Measurements from ENCODE around the gene ABHD16A.

ABHD16A gene

DNA sequence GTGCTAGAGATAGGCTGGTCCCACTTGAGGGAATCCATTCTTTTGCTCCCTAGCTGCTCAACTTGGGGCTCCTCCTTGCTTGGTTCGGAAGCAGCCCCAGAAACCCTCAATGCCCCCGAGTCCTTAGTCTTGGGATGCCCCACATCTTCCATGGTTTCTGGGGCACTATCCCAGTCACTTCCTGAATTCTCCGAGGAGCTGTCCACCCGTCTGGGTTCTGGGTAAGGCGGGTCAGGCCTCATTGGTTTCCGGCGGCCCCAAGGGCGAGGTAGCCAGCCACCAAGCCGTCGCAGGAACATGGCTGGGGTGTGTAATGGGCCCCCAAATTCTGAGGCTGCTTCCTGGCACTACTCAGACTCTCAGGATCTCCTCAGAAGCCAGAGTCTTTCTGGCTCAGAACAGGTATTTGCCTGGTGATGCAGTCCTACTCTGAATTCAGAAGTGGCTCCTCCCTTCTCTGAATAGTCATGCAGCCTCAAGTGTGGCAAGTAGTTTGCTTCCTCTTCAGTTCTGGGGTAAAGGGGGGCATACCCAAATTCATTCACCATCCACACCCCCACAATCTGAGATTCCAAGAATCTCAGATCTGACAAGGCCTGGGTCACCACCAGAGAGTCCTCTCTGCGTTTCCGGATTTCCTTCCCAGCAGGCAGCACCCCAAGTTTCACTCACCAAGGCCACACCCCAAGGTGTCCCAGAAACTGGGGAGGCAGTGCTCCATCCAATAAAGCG lies 43.3 kb downstream of the ABHD16A start:
- no peak for TF ChIP-seq GATA2 (IDR thresholded peaks at IDR 0.05; ENCODE audit: low read depth, low read length)
- no peak for TF ChIP-seq GATA3 (IDR thresholded peaks at IDR 0.05; ENCODE audit: low read depth, low read length)

DNA sequence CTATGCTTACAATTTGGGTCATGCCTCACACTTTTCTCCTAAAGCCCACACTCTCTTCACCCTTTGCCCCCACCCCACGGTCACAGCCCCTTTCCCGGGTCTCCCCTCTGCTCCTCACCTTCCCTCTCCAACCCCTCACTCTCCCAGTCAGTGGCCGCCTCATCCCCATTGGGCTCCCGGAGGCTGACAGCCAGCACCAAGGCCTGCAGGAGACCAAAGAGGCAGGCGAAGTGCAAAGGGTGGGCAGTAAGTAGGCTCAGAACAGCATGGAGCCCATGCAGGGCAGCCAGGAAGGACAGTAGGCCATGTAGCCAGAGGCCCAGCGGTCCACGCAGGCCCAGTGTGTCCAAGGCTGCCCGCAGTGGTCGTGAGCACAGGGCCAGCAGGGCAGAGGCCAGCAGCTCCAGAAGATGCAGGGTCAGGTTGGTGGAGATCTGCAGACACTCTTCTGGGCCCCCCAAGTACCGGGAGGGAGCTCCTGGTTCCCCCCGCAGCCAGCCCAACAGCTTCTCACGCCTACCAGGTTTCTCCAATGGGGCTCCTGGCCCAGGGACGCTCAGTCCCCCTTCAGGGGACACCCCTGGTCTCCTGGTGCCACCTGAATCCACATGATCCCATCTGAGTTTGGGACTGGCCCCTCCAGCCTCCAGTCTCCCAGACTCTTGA lies 44.0 kb downstream of the ABHD16A start:
- TF ChIP-seq GATA3 (IDR thresholded peaks at IDR 0.05; ENCODE audit: low read depth, low read length) (no peak), GATA2 (IDR thresholded peaks at IDR 0.05; ENCODE audit: low read depth, low read length) (no peak)

GRCh38 chr6:31658158-31658688 lies 44.9 kb downstream of the ABHD16A start:
- TF ChIP-seq GATA2 (IDR thresholded peaks at IDR 0.05; ENCODE audit: low read depth, low read length) (no peak), GATA3 (IDR thresholded peaks at IDR 0.05; ENCODE audit: low read depth, low read length) (no peak)

DNA sequence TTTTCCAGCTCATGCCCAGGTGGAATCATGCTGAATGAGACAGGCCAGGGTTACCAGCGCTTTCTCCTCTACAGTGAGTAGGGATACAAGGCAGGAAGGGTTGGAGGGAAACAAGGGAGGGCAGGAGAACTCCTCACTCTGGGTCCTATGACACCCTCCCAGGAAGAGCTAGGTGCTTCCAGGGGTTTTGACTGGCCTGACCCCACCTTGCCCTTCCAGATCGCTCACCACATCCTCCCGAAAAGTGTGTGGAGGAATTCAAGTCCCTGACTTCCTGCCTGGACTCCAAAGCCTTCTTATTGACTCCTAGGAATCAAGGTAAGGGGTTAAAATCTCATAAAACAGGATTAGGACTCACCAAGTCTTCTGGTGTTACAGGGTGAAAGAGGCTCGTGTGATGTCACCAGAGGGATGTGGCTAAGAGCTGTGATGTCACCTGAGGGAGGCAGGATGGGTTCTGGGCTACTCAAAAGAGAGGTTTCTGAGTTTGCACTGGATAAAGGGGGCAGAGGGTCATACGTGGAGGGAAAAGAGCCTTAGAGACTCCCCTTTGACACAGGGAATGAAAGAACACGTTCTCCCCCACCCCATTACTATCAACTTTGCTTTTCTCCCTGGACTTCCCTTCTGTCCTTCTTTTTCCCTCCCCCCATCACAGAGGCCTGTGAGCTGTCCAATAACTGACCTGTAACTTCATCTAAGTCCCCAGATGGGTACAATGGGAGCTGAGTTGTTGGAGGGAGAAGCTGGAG lies 45.5 kb downstream of the ABHD16A start:
- no peak for TF ChIP-seq GATA3 (IDR thresholded peaks at IDR 0.05; ENCODE audit: low read depth, low read length)

- no peak for TF ChIP-seq GATA2 (IDR thresholded peaks at IDR 0.05; ENCODE audit: low read depth, low read length)
- no peak for TF ChIP-seq GATA3 (IDR thresholded peaks at IDR 0.05; ENCODE audit: low read depth, low read length)
Observed at GRCh38 chr6:31655349-31656237, 47.5 kb downstream of the ABHD16A start, which contains the start of gene APOM. Gene APOM (plus strand): TSS chr6:31655894. CDS start chr6:31655967, 73 bp downstream.

DNA sequence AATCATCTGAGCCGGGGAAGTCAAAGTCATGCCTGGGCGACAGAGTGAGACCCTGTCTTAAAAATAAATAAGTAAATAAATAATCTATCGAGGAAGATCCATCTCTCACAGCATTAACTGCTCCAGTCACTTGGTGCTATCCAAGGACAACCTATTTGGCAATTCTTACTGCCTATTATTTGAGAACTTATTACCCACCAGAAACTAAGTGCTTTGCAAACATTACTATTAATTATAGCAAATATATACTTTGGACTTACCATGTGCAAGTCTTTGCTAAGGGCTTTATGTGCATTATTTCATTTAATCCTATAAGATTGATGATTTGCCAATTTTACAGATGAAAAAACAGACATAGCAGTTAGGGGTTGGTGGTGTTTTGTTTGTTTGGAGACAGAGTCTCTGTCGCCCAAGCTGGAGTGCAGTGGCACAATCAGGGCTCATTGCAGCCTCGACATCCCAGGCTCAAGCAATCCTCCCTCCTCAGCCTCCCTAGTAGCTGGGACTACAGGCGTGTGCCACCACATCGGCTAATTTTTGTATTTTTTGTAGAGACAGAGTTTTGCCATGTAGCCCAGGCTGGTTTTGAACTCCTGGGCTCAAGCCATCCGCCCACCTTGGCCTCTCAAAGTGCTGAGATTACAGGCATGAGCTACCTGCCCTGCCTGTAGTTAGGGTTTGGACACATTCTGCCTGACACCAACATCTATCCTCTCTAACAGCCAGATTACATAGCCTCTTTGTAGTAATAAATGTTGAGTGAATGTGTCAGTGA lies 48.4 kb downstream of the ABHD16A start:
- TF ChIP-seq GATA2 (IDR thresholded peaks at IDR 0.05; ENCODE audit: low read depth, low read length) (no peak), GATA3 (IDR thresholded peaks at IDR 0.05; ENCODE audit: low read depth, low read length) (no peak)

DNA sequence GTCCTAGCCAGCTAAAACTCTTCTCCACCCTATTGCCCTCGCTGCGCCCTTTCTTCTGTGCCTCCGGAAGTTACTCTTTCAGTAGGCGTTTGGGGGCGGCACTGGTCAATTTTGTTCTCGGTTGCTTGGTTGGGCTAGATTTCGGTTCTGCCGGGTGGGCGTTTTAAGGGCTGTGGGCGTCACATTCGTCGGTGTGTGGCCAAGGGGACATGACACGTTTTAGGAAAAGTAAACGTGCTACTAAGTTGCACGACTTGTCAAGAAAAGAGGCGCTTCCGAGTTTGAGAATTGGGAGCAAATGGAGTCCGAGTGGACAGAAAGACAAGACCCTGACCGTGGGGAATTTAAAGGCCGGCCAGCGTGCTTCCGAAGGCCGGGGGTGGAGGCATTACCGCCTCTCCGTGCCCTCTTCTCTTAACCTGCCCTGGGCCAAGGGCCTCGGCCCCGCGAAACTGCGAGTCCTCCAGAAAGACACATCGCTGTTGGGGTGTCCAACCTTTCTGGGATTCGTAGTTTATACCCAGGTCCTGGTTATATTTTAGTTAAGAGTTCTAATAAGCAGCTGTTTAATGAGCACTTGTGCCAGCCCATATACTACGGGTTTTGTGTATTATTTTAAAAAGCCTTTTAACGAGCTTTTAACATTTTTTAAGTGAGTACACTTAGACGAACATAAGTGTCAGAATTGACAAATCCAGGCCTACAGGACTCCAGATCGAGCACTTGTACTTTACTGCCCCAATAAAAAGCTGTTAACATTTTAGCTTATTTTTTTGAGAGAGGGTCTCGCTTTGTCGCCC lies 50.0 kb downstream of the ABHD16A start:
- no peak for TF ChIP-seq GATA2 (IDR thresholded peaks at IDR 0.05; ENCODE audit: low read depth, low read length)
- no peak for TF ChIP-seq GATA3 (IDR thresholded peaks at IDR 0.05; ENCODE audit: low read depth, low read length)

DNA sequence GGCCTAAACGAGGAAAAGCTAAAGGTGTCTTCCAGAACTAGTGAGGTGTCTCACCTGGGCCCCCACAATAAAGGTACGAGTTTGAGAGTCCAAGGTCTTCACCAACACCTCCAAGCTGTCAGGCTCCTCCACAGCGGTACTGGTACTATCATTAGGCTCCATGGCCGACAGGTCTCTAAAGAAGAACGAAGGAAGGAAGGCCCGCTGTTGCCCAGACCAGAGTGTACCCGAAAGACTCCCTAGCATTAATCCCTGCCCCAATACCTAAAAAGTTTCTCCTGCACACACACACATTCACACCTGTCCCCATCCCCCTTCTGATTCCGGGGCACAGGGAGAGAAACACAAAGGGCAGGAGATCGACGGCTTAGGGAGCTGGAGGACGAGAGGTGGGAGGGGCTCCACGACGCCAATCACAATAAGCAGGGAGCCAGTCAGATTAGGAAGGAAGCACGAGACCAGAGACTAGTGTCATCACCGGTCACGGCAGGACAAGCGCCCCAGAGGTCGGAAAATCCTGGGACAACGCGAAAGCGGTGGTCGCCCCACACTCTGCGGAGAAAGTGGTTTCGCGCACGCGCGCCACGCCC lies 51.4 kb downstream of the ABHD16A start:
- TF ChIP-seq GATA2 (IDR thresholded peaks at IDR 0.05; ENCODE audit: low read depth, low read length) (no peak), GATA3 (IDR thresholded peaks at IDR 0.05; ENCODE audit: low read depth, low read length) (no peak)

DNA sequence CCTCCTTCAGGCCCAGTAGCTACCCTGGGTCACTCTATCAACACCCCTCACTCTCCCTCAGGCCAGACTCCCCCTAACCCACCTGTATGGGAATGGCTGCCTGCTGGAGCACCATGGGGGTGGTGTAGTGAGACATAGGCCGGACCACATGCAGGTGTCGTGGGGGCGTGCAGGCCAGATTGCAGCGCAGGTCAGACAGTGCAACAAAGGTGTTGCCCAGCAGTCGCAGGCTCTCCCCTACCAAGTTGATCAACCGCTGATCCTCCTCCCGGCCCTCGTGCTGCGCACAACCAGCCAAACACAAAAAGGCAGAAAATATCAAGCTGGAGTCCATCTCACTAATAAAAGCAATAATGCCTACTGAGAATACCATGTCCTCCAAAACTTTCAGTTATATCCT lies 57.8 kb downstream of the ABHD16A start:
- TF ChIP-seq GATA3 (IDR thresholded peaks at IDR 0.05; ENCODE audit: low read depth, low read length) = no peak
- no peak for TF ChIP-seq GATA2 (IDR thresholded peaks at IDR 0.05; ENCODE audit: low read depth, low read length)

DNA sequence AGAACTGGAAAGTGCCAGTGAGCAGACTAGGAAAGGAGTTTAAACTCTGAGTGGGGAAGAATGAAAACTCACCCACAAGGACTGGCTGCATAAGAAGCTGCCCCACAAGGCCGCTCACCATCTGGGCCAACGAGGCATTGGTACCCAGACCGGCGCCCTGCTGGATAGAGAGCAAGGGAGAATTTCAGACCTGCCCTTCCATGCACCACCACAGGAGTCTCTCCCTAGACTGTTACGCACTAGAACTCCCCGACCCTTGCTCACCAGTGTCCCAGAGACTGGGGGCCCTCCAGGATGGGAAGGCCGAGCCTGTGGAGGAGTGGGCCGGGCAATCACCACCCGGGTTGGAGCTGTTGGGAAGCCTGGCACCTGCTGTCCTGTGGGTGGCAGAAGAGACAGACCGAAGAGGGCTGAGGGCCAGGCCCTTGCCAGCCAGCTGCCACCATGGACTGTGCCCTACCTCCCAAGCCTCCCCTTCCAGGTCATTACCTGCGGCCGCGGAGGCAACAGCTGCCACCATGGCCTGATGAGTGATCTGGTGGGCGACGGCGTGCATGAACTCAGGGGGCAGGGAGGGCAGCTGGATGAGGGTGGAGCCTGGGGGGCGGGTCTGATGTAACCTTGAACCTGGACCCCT lies 59.2 kb downstream of the ABHD16A start:
- TF ChIP-seq GATA2 (IDR thresholded peaks at IDR 0.05; ENCODE audit: low read depth, low read length) (no peak), GATA3 (IDR thresholded peaks at IDR 0.05; ENCODE audit: low read depth, low read length) (no peak)

- no peak for TF ChIP-seq GATA3 (IDR thresholded peaks at IDR 0.05; ENCODE audit: low read depth, low read length)
Observed at GRCh38 chr6:31642798-31643570, 60.1 kb downstream of the ABHD16A start.

Data from SH-SY5Y (cell line).